Stimulated activated CD8-positive, alpha-beta memory T cell treated with anti-CD3 and anti-CD28 coated beads, Interleukin-7, amount 100 ng/mL, for 24 hours (primary cell): ENCODE results near the gene CSNK2B.

Experiments used
- DNase-seq: peaks from one replicate; pipeline ENCODE4 v3.0.0-alpha.2; 2020; ENCODE audit warnings: low read depth

Gene CSNK2B

DNA sequence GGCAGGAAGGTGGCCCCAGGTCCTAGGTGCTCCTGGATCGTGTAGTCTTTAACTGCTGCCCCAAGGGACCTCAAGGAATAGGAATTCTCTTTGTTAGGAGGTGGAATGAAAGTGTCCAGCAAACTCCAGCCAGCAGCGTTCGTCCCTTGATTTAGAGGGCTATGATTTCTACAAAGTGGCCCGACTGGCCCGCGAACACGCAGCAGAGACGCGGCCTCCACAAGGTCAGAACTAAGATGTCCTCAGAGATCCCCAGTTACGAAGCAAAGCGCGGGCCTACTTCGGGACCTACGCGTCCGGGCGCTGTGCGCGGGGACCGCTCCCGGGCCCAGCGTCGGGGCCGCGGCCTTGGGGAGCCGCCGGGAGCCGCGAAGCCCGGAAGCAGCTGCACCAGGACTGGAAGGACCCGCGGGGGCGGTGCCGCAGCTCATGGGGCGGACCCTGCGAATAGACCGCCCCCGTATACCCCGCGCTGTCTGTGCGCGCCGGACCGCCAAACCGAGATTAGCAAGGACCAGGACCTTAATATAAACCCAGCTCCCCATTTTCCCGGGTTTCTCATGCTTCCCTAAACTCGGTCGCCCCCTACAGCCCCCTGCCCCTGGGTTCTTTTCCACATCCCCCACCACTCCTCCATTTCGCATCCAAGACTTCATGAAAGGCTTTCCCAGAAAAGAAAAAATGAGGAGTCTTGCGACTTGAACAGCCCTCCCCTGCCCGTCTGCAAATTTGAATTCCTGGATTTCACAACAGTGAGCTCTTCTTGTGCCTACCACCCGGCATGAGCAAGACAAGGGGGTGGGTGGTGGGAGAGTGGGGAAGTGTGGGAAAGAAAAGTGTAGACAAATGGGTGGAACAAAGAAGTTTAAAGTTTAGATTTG, 5.3 kb upstream of the CSNK2B start, which contains the start of gene C6orf47:
TSS of gene C6orf47 (minus strand) at position 398 of the 881 bp plus-strand sequence. CDS start 831 bp downstream, outside the sequence.
- DNase-seq, result peak; percentile 41

DNA sequence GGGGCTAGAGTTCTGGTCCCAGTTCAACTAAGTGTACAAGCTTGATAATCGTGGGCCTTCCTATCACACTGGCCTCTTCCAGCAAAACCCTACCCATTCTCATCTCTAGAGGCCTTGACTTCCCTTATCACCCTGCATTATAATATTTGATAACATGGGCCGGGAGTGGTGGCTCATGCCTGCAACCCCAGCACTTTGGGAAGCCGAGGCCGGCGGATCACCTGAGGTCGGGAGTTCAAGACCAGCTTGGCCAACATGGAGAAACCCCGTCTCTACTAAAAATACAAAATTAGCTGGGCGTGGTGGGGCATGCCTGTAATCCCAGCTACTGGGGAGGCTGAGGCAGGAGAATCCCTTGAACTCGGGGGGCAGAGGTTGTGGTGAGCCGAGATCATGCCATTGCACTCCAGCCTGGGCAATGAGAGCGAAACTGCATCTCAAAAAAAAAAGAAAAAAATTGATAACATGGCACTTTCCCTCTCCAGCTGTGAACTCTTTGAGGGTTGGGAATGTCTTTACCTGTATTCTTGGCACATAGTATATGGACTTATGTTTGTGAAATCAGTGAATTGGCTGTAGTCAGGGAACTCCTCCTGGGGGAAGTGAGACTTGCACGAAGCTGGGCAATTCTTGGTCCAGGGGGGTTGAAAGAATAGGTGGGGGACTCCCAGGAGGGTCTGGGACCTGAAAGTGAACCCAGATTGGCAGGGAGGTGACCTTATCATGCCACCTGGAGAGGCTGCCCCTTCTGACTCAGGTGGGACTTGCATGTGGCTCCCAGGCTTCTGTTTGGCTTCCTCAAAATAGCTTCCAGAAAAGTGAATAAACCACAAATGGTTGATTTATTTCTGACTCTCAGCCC, 4.4 kb upstream of the CSNK2B start:
- DNase-seq, result no peak

DNA sequence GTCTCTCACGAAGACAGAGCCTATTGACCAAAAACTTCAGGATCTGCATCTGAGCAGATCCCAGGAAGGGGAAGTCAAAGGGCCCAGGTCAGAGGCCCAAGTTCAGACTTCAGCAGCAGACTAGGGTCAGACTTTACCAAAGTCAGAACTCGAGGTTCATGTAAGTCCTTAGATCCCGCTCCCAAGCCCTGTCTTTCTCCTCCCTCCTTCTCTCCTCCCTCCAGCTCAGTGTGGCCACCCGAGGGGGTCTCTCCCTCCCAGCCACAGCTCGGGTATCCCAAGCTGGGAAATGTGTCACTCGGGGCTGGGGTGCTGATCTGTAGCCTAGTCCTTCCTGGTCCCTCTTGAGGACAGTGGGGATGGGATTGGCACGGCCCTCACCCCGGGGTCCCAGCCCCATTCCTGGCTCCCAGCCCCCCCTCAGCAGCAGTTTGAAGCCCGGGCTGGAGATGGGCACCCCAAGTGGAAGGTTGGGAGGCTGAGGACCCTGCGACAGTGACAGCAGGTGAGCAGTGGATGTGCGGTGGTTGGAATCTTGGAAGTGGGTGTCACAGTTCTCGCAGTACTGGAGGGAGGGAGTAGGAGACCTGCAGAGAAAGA, 3.7 kb upstream of the CSNK2B start:
- no peak for DNase-seq

DNA sequence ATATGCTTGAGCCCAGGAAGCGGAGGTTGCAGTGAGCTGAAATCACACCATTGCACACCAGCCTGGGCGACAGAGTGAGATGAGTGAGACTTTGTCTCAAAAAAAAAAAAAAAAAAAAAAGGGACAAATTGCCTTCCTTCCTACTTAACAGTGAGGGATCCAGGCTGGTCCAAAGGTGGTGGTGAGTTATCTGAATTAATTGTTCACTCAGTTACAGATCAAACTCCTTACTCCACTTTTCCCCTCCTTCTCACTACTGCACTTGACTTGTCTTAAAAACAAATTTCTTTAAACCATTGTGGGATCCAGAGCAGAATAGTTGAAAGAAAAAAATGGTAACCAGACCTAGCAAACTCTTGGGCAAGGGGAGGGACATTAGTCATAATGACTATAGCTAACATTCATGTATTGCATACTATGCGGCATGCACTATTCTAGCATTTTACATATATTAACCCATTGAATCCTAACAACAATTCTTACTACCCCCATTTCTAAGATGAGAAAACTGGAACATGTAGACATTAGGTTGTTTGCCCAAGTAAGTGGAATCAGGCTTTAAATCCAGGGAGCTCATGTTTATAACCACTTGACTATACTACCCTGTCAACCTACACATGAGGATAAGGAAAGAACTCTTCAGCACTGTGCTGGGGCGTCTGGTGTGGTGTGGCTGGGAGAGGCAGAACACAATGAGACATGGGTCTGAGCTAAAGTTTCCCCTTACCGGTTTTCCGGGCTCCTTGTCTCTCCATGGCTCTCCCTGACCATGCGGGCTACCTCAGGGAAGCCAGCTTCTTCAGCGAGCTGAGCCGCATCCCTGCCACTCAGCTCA, 2.5 kb upstream of the CSNK2B start:
- no peak for DNase-seq

DNA sequence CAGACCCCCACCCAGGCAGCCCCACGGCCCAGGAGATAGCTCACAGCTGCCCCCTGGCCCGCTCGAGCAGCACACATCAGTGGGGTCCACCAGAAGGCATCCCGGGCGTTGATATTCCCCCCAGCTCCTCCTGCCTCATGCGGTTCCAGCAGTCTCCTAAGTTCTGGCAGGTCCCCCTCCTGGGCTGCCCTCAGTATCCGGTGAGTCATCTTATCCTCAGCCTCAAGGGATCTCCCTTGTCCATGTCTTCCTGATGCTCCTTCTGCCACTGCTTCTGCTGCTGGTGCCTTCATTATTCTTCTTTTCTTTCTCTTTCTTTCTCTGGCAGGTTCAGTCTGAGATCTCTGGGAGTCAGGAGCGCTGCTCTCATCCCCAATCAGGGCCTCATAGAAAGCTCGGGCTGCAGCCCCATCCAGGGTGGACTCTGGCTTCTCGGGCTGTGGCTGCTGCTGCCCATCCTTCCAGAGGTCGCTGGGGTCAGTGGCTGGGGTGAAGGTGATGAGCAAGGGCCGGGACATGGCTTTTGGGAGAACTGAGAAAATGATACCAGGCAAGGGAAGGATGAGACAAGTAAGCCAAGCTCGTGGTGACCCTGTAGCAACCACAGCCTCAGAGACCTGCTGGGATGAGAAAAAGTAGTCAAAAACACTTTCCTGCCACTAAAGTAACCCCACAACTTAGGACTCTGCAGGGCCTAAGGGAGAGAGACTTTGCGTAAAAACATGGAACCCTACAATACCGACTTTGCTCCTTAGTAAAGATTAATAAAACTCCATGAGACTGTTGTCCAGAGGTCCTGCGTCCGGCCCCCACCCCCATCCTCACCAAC, 1.7 kb upstream of the CSNK2B start:
- DNase-seq, result no peak

DNA sequence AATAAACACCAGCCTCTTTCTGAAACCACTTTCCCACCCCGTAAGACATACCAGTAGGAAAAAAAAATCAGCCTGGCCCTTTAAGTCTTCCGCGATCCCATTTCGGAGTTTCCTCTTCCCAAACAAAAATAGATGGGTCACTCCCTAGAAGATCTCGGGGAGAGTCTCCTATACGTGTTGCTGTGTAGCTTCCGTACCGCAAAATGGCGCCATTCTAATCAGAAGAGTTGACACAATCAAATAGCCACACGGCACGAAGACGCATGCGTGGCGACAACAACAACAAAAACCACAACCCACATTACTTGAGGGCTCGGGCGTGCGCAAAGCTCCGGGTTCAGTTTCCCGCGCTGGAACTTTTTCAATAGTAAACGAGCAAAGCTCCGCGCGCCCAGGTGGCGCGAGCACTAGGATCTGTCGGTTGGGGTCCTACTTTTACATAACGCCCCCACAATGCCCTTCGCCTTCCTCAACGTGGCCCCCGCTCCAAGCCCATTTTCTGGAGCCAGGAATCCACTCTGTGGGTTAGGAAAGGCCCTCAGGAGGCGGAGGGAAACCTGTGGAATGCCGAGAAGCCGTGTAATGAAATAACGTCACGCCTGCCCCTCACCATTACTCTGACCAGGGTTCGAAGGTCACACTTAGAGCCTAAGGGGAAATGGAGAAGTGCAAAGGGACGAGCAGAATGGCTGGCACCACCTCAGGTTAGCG, 935 bp upstream of the CSNK2B start, which contains the start of gene GPANK1:
TSS of gene GPANK1 (minus strand) at position 208 of the 711 bp plus-strand sequence. CDS start 519 bp downstream, outside the sequence.
- peak; percentile 83 for DNase-seq

DNA sequence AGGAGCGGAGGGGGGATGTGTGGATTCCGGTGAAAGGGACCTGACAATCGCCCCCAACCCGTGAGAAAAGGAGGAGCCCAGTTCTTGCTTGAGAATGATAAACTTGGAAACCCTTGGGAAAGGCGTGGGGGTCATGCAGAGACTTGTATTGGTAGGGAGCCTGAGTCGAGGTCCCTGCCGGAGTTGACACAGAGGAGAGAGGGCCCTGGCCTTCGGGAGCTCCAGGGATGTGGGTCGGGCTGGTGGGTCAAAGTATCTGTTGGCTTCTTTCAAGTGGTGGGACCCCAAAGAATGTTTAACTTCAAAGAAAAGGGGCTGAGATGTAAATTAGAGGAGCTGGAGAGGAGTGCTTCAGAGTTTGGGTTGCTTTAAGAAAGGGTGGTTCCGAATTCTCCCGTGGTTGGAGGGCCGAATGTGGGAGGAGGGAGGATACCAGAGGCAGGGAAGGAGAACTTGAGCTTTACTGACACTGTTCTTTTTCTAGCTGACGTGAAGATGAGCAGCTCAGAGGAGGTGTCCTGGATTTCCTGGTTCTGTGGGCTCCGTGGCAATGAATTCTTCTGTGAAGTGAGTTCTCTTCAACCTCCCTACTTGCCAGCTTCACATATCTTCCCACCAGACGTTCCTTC, 571 bp downstream of the CSNK2B start:
- DNase-seq, result no peak

DNA sequence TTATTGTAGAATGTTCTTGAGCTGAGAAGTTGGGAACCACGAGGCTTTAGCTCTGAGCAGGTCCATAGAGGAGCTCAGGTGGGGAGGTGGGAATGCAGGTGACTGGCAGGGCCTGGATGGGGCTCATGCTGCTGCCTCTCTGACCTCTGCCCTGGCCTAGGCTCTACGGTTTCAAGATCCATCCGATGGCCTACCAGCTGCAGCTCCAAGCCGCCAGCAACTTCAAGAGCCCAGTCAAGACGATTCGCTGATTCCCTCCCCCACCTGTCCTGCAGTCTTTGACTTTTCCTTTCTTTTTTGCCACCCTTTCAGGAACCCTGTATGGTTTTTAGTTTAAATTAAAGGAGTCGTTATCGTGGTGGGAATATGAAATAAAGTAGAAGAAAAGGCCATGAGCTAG, 3.8 kb downstream of the CSNK2B start, which contains the start of gene LY6G5B:
TSS of gene LY6G5B (plus strand) at position 301 of the 400 bp plus-strand sequence. CDS start 975 bp downstream, outside the sequence.
- no peak for DNase-seq

DNA sequence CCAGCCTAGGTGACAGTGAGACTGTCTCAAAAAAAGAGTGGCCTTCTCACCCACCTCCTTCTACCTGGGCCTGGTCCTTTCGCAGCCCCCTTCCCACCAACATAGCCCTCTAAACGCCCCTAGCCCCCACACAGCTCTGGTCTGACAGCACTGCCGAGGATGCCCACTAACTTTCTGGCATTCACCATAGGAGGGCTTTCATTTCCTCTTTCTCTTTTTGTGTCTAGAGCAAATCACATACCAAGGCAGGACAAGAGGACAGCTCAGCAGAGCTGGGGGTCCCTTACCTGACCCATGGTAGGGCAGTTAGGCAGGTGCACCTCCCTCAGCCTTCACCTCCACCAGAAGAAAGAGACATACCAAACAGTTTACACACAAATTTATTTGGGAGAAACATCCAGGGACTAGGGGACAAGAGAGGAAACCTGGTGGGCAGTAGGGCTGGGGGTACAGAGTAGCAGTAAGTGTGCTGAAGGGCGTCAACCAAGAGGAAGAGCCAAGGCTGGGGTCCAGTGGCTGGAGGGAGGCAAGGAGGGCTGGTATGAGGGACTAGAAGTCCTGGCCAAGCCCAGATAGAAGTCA, 10.5 kb downstream of the CSNK2B start:
- DNase-seq, result no peak

DNA sequence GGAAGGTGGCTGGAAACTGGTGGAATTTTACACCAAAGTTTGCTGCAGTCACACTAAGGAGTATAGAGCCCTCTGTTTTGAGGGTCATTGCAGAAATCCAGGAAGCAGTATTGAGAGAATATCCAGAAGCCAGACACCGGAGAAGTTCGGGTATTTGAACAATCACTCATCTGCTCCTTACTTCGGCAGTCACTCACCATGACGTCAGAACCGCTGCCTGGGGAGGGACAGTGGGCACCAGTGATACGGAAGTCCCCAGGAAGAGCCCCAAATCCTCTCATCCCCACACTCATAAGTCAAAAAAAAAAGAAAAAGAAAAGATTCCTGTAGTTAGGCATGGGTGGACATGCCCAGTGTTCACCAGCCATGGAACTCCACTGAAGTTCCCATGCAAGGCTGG, 11.0 kb downstream of the CSNK2B start:
- no peak for DNase-seq

DNA sequence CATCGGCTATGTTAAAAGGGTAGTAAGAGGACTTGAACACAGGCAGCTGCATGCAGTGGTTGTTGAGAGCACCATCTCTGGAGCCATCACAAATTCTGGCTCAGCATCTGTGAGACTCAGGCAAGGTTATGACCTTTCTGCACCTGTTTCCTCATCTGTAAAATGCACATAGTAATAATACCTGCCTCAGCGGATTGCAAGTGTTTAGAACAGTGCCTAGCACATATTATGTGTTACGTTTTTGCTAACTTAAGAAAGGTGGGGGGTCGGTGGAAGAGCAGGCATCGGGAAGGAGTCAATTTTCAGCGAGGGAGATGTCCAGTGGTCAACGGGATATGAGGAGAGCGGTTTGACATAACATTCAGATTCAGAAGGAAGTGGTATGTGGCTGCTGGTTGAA, 12.1 kb downstream of the CSNK2B start:
- DNase-seq, result no peak

DNA sequence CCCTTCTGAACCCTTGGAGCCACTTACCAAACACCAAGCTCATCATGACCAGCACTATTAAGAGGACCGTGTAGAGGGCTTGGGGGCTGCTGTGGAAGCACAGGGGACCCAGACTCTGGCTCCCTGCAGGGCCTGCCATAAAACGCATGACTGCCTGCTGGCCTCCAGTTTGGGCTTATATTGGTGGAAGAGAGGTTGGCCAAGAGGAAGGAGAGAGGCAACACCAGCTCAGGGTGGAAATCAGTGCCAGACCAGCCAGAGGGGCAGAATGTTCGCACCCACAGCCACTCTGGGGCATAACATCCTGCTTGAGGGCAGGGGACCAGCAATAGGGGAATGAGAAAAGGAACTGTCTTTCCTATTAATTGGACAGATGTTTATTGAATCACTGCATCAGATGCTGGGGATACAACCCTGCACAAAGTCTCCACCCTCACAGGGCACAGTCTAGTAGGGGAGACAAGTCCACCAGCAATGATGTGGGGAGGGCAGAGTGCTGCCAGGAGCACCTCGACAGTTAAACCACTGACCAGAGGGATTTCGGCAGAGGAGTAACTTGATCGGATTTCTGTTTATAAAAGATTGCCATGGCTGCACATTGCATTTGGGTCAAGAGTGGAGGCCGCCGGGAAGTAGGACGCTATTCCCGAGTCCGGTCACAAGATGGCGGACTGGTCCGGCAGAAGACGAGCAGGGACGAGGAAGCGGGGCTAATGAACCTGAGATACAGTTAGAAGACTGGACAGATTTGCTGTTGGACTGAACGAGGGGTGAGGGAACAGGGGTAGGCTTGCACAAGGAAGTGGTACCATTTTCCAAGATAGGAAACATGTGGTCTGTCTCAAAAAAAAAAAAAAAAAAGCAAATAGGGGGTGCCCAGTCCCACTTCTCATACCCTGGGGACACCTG, 14.6 kb downstream of the CSNK2B start, which contains the start of gene LY6G5C:
TSS of gene LY6G5C (minus strand) at position 842 of the 909 bp plus-strand sequence. CDS start at position 148, 694 bp downstream.
- peak; percentile 26 for DNase-seq

DNA sequence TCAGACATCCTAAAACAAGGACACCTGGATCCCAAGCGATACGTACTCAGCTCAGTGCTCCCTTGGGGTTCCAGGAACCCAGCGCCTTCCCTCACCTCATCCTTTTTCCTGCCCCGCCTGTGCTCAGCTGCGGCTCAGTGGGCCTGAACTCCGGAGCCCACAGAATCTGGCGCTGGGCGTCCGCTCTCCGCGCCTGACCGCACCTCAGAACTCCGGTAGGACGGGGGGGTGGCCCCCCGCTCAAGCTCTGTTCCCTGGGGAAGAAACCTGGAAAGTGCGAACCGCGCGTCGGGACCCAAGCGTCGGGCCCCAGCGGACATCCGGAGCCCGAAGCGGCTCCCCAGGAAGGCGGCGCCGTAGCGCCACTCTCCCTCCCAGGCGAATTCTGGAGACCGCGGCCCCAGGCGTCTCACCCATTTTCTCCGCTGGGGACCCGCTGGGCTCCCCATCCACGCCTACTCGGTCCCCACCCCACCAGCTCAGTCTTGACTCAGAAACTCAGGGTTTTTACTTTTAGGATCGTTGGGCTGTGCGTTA, 15.3 kb downstream of the CSNK2B start:
- DNase-seq, result no peak

DNA sequence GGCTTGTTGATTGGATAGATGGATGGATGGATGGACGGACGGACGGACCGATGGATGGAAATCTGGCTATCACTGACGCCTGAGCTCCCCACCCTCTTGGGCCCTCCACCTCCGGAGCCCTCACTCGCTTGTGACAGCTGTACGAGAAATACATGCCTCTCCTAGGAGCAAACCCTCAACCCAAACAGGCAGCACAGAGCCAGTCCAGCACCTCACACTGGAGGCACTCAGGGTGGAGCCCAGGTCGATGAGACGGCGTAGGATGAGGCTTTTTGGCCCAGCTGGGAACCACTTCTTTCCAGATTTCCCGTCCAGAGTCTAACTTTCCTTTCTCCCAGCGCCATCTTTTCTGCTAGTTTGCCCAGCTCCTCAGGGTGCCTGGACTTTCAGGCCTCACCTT, 17.7 kb downstream of the CSNK2B start:
- no peak for DNase-seq

DNA sequence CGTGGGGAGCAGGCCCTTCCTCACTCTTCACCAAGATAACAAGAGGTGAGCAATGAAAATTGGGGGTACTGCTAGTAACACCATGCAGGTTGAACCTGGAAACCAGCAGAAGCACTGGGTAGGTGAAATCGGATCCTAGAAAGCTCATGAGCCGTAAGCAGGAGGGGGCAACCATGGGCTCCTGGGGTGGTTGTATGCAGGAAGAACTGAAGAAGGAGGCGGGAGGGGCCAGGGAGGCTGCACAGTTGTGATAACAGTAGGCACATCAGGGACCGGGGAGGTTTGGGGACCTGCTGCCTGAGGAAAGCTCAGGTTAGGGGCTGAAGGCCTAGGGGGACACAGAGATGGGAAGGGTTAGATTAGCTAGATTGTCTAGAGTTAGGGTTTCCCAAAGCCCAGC, 20.6 kb downstream of the CSNK2B start:
- DNase-seq, result no peak

DNA sequence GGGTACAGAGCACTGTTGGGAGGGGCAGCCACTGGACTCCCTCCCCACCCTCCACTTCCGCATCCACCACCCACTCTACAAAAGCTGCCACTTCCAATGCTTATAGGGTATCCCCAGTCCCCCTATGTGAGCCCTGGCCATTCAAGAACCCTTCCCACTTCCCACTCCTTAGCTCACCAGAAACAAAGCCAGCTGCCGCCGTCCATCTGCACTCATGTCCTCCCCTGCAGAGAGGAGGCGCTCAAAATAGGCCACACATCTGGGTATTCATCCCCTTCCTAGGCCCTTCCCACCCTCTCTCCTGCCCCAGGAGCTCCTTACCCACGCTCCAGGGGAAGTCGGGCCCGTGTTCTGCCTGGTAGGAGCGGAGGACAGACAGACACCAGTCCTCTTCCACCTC, 21.4 kb downstream of the CSNK2B start:
- no peak for DNase-seq
